GM12878 (cell line): ENCODE data around the gene XNDC1N. TPM values are rescaled to one million over a fixed set of nuclear protein-coding genes. Genes with fewer than 3 reads are reported as not detected.

ENCODE experiments used
- ATAC-seq: fragments of 200-7000 bp; cut with Tn5 transposase; 3 replicates; pipeline ENCODE4 v1.9.1; 2020; ENCODE audit warnings: mild to moderate bottlenecking, moderate library complexity
- BruUV-seq: library from RNA; stranded (reverse); fragments of 400-500 nt; replicated peaks from 2 replicates; lab custom pipeline; 2021; lab: Mats Ljungman, UMichigan
- CTCF ChIA-PET: fragments of 300-600 bp; sonication (Branson Sonifier 250); formaldehyde crosslinking; extraction: SDS; loops from one replicate; lab custom pipeline; 2021; ENCODE audit warnings: inconsistent platforms; lab: Yijun Ruan, JAX
- POLR2A ChIA-PET: fragments of 350-600 bp; formaldehyde crosslinking; extraction: SDS; loops from one replicate; lab custom pipeline; 2021; ENCODE audit warnings: inconsistent platforms; lab: Charles Lee
- RAD21 ChIA-PET: fragments of 300-600 bp; sonication (Branson Sonifier 250); formaldehyde crosslinking; loops from one replicate; lab custom pipeline; 2023; ENCODE audit warnings: antibody characterized with exemption; ENCODE audit not compliant: unreplicated experiment; lab: Charles Lee
- SMC1A ChIA-PET: fragments of 300-600 bp; sonication (Branson Sonifier 250); formaldehyde crosslinking; loops from one replicate; lab custom pipeline; 2023; ENCODE audit not compliant: unreplicated experiment, uncharacterized antibody; lab: Charles Lee
- DNase-seq: peaks from one replicate; pipeline ENCODE4 v3.0.0-alpha.2; 2011; ENCODE audit warnings: low read depth, low spot score
- FAIRE-seq: peaks from 3 replicates; lab custom pipeline; 2011; peaks lifted over from hg19 to GRCh38; lab: Jason Lieb, UNC
- H2AFZ ChIP-seq: 2 replicates; pipeline ENCODE4 v1.6.0; 2011; ENCODE audit warnings: low read depth, low read length, control low read depth; ENCODE audit not compliant: control insufficient read depth
- H3K27ac ChIP-seq: 2 replicates; pipeline ENCODE4 v1.5.1; 2011; ENCODE audit warnings: control low read depth; ENCODE audit not compliant: control insufficient read depth, insufficient read depth
- H3K27me3 ChIP-seq, 2 experiments: replicated peaks in 1 of 2; 2 replicates each; pipeline versions ENCODE4 v1.6.0 to v1.6.1; 2011; ENCODE audit warnings: low read length in 1 of 2; ENCODE audit not compliant: control insufficient read depth in 2 of 2, insufficient read depth in 2 of 2
- H3K36me3 ChIP-seq, 2 experiments: 2 replicates each; pipeline ENCODE4 v1.5.1; 2011; ENCODE audit warnings: low read length in 1 of 2; ENCODE audit not compliant: control insufficient read depth in 2 of 2, insufficient read depth in 2 of 2
- H3K4me1 ChIP-seq: 2 replicates; pipeline ENCODE4 v1.6.1; 2011; ENCODE audit warnings: mild to moderate bottlenecking, low read length, moderate library complexity, mixed read lengths; ENCODE audit not compliant: control insufficient read depth, insufficient read depth
- H3K4me2 ChIP-seq: 2 replicates; pipeline ENCODE4 v1.6.0; 2011; ENCODE audit warnings: control low read depth; ENCODE audit not compliant: control insufficient read depth, insufficient read depth
- H3K4me3 ChIP-seq: fragments of 200-600 bp; sonication (generic); 2 replicates; pipeline ENCODE4 v1.5.1; 2016
- H3K79me2 ChIP-seq: 2 replicates; pipeline ENCODE4 v1.6.0; 2011; ENCODE audit warnings: low read length; ENCODE audit not compliant: control insufficient read depth, insufficient read depth
- H3K9ac ChIP-seq: 2 replicates; pipeline ENCODE4 v1.8.0; 2011; ENCODE audit warnings: low read length, control low read depth, mixed read lengths; ENCODE audit not compliant: control insufficient read depth, insufficient read depth
- H3K9me3 ChIP-seq: replicated peaks from 3 replicates; pipeline ENCODE4 v1.5.1; 2011; ENCODE audit warnings: mild to moderate bottlenecking, low read length; ENCODE audit not compliant: control insufficient read depth, insufficient read depth
- H4K20me1 ChIP-seq: 2 replicates; pipeline ENCODE4 v1.6.0; 2011; ENCODE audit not compliant: control insufficient read depth, insufficient read depth
- ASH2L ChIP-seq: fragments of 300-600, 200-600 bp; sonication (generic); IDR thresholded peaks from 2 replicates; pipeline ENCODE4 v1.6.1; 2017; ENCODE audit warnings: low read depth, mild to moderate bottlenecking, borderline replicate concordance
- BCL3 ChIP-seq: IDR thresholded peaks from 2 replicates; pipeline ENCODE4 v1.6.1; 2011; ENCODE audit warnings: borderline replicate concordance, low read depth, mild to moderate bottlenecking, moderate library complexity, low read length; ENCODE audit not compliant: insufficient read depth, poor library complexity, severe bottlenecking
- CBX3 ChIP-seq: fragments of 200-600 bp; sonication (generic); IDR thresholded peaks from 2 replicates; pipeline ENCODE4 v1.6.1; 2016; ENCODE audit warnings: low read depth, borderline replicate concordance
- CHD2 ChIP-seq: IDR thresholded peaks from 2 replicates; pipeline ENCODE4 v1.6.1; 2011; ENCODE audit warnings: low read depth, low read length, improper control_type of control experiment, borderline replicate concordance
- EED ChIP-seq: sonication (generic); IDR thresholded peaks from 2 replicates; pipeline ENCODE4 v1.6.1; 2016; ENCODE audit warnings: antibody characterized with exemption, low read depth
- ETV6 ChIP-seq, 2 experiments: fragments of 450-650 bp in 1 of 2; IDR thresholded peaks in 1 of 2; conservative IDR thresholded peaks in 1 of 2; 2 replicates each; pipeline ENCODE4 v1.6.1; 2014; ENCODE audit warnings: antibody characterized with exemption in 1 of 2, borderline replicate concordance in 1 of 2, low read depth in 1 of 2, mild to moderate bottlenecking in 1 of 2, moderate library complexity in 1 of 2
- HDAC6 ChIP-seq: fragments of 200-600 bp; sonication (generic); IDR thresholded peaks from one replicate; pipeline ENCODE4 v1.8.0; 2017; ENCODE audit warnings: antibody characterized with exemption; ENCODE audit not compliant: unreplicated experiment
- IRF3 ChIP-seq: fragments of 450-650 bp; IDR thresholded peaks from 2 replicates; pipeline ENCODE4 v1.6.1; 2014; ENCODE audit warnings: mild to moderate bottlenecking
- LARP7 ChIP-seq: fragments of 450-650 bp; IDR thresholded peaks from 2 replicates; pipeline ENCODE4 v1.6.1; 2017; ENCODE audit warnings: mild to moderate bottlenecking
- MLLT1 ChIP-seq: fragments of 450-650 bp; IDR thresholded peaks from 2 replicates; pipeline ENCODE4 v1.6.1; 2016; ENCODE audit warnings: mild to moderate bottlenecking
- MTA3 ChIP-seq: IDR thresholded peaks from 2 replicates; pipeline ENCODE4 v1.6.1; 2012; ENCODE audit warnings: low read length, inconsistent platforms, borderline replicate concordance
- NFXL1 ChIP-seq: fragments of 450-650 bp; IDR thresholded peaks from 2 replicates; pipeline ENCODE4 v1.6.1; 2017; ENCODE audit warnings: antibody characterized with exemption, mild to moderate bottlenecking, borderline replicate concordance
- SUZ12 ChIP-seq: fragments of 200-600 bp; sonication (generic); IDR thresholded peaks from one replicate; pipeline ENCODE4 v1.6.1; 2018; ENCODE audit warnings: antibody characterized with exemption, mild to moderate bottlenecking; ENCODE audit not compliant: unreplicated experiment
- ZNF24 ChIP-seq: fragments of 450-650 bp; IDR thresholded peaks from 2 replicates; pipeline ENCODE4 v1.6.1; 2017; ENCODE audit warnings: antibody characterized with exemption, mild to moderate bottlenecking
- ZNF687 ChIP-seq: fragments of 450-650 bp; IDR thresholded peaks from 2 replicates; pipeline ENCODE4 v1.6.1; 2017; ENCODE audit warnings: mild to moderate bottlenecking, moderate library complexity
- ZZZ3 ChIP-seq: IDR thresholded peaks from 2 replicates; pipeline ENCODE4 v1.6.1; 2011; ENCODE audit warnings: low read depth; ENCODE audit not compliant: control insufficient read depth, insufficient read length
- WGBS: methylation state at CpG from one replicate; pipeline ENCODE4 v1.1.6; 2016; ENCODE audit warnings: low lambda C conversion rate; ENCODE audit not compliant: insufficient replicate concordance, insufficient coverage; ENCODE audit errors: missing lambda C conversion rate; 5-methylcytosine and 5-hydroxymethylcytosine counted together
- in situ Hi-C: fragments of 300-500 bp; cut with MboI; formaldehyde crosslinking; loops from 9 replicates; pipeline ENCODE4 v1.14.3; 2018; ENCODE audit warnings: mixed read lengths
- intact Hi-C: fragments of 100-400 bp; cut with micrococcal nuclease; formaldehyde crosslinking; loops from one replicate; pipeline ENCODE4 v1.14.2; 2022; ENCODE audit not compliant: unreplicated experiment
- polyA plus RNA-seq, 11 experiments: library from polyadenylated mRNA; depleted of rRNA in 4 of 11; unstranded in 6 of 11; stranded (reverse) in 5 of 11; fragments of >200 nt; fragmentation: Nextera tagmentation in 4 of 11; fragmentation: Illumina TruSeq in 1 of 11; extraction: Ambion mirVana in 4 of 11; extraction: Trizol in 1 of 11; gene quantifications; 1 replicate in 1 of 11; 2 replicates in 10 of 11; pipeline versions ENCODE4 v1.2.1 to v1.2.3, GENCODE V29; 2011 to 2016; ENCODE audit warnings: inconsistent platforms in 2 of 11, missing spikeins in 2 of 11, low read depth in 1 of 11
- total RNA-seq, 4 experiments: library from RNA; depleted of rRNA in 3 of 4; stranded (reverse); fragments of >200 nt in 3 of 4; fragmentation: Illumina TruSeq in 1 of 4; extraction: Trizol in 1 of 4; gene quantifications; 2 replicates each; pipeline versions ENCODE4 v1.2.1 to v1.2.3, GENCODE V29; 2013 to 2021

The XNDC1N gene
- total and polyA plus RNA-seq, 10 of the 15 experiments (the other 5 are each of a cell fraction or from before 2014, with no cell fraction given), result 5.7 to 13.7 (median 9.8) TPM

GRCh38 chr11:71934213-71934612, 5.8 kb upstream of the XNDC1N start:
- H3K79me2 ChIP-seq, result peaks cover 85% of the 10 kb centered on the region
- ChIA-PET RAD21 (interaction anchor here (0.6 to 3.8 kb wide), 3 partner anchors 10 to 44 kb away, joined by 3 to 24 read pairs (median 5); no protein-coding TSS in a partner anchor), POLR2A (interaction anchor here (0.7 to 3.4 kb wide), 4 partner anchors 10 to 477 kb away, joined by 3 to 25 read pairs (median 3); no protein-coding TSS in a partner anchor), SMC1A (interaction anchor here (1.3 to 4.0 kb wide), 3 partner anchors 10 to 106 kb away, joined by 3 to 50 read pairs (median 15); no protein-coding TSS in a partner anchor), CTCF (interaction anchor here (1.5 to 4.1 kb wide), 3 partner anchors 10 to 58 kb away, joined by 4 to 38 read pairs (median 7); no protein-coding TSS in a partner anchor)
- peak overlapping the region; percentile 86 for H3K4me3 ChIP-seq
- H4K20me1 ChIP-seq, result no peaks in the 10 kb centered on the region
- 9% methylated on average over 2 of the region's 2 CpGs for WGBS
- peaks cover 21% of the 10 kb centered on the region for H3K4me1 ChIP-seq
- no peaks in the 10 kb centered on the region for H3K9me3 ChIP-seq
- H3K27ac ChIP-seq, result peak overlapping the region; percentile 98
- peak overlapping the region; percentile 32; the same call in 1 of the 2 replicates for H2AFZ ChIP-seq
- DNase-seq, result no peak
- ATAC-seq, result peak; percentile 69
- FAIRE-seq, result no peak
- in situ Hi-C loops (no loop called here), intact Hi-C loops (no loop called here)
- peak overlapping the region; percentile 84 for H3K4me2 ChIP-seq
- H3K27me3 ChIP-seq, result no peaks in the 10 kb centered on the region
- no TSS peak for BruUV-seq
- peak overlapping the region; percentile 18 for H3K9ac ChIP-seq
- H3K36me3 ChIP-seq, result peaks cover 0 to 10% of the 10 kb centered on the region in 2 experiments; a peak in 3 of 4 replicates
- TF ChIP-seq ASH2L (no peak), CHD2 (no peak), MLLT1 (no peak), NFXL1 (no peak), ZZZ3 (no peak), IRF3 (no peak), HDAC6 (no peak), ETV6 (conservative IDR thresholded peaks at IDR 0.05 in 1 of 2, IDR thresholded peaks at IDR 0.05 in 1 of 2; ENCODE audit: borderline replicate concordance in 1 of 2, low read depth in 1 of 2) (no peak), CBX3 (no peak), ZNF687 (no peak), BCL3 (no peak), ZNF24 (no peak), EED (no peak), SUZ12 (no peak), LARP7 (no peak), MTA3 (0 out of 2 replicates have a peak, but pooled peaks have one; percentile 45)
